HG02981 (cell line): Measurements from ENCODE around the gene MRPL27.

Experiments
- ATAC-seq: cut with Tn5 transposase; IDR thresholded peaks from one replicate; pipeline ENCODE4 v1.9.1; 2021; ENCODE audit warnings: mild to moderate bottlenecking, moderate library complexity; ENCODE audit not compliant: unreplicated experiment

The MRPL27 gene

DNA sequence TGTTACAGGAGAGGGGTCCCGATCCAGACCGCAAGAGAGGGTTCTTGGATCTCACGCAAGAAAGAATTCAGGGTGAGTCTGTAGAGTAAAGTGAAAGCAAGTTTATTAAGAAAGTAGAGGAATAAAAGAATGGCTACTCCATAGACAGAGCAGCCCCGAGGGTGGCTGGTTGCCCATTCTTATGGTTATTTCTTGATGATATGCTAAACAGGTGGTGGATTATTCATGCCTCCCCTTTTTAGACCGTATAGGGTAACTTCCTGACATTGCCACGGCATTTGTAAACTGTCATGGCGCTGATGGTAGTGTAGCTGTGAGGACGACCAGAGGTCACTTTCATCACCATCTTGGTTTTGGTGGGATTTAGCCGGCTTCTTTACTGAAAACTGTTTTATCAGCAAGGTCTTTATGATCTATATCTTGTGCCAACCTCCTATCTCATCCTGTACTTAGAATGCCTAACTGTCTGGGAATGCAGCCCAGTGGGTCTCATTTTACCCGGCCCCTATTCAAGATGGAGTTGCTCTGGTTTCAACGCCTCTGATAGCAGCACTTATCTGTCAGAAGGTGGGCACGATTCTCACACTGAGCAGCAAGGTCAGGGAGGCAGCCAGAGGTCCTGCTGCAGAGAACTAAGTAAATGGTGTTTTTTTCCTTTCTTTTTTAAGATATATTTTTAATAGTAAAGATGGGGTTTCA is 53.5 kb downstream of the MRPL27 start:
- no peak for ATAC-seq

DNA sequence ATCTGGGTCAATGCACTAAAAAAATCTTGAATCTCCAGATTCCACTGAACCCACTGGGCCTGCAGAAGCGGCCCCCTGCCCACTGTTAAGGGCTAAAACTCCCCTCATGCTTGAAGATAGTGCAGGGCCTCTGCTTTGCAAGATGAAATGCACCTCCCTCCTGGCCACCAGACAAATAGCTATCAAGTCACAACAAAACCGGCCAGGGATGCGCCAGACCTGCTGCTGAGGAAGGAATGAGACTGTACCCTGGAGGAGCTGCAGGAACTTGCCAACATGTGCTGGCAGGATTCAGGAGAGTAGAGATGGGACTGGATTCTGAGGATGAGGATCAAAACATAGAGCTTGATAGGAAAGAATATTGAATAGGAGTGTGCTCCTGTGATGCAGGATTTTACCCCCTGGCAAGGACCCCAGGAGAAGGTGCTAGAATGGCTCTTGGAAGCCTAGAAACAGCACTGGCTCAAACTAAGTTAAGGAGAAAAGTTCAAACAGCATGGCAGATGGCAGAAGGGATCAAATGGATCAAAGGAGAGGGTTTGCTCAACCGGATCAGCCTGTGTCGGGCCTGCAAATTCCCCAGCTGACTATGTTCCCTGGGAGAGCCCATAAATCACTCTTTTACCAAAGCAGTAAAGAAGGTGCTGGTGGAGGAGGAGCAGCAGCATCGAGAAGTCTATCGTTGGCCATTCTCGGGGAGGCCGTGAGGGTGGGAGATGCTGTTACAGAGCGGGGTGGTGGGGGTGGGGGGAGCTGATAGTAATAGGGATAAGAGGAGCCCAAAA is 54.3 kb downstream of the MRPL27 start:
- no peak for ATAC-seq
